H1 (cell line): ENCODE measurements around the gene KCNRG. TPM values are rescaled to one million over a fixed set of nuclear protein-coding genes. Genes with fewer than 3 reads are reported as not detected.

Source experiments
- CTCF ChIA-PET: fragments of 300-600 bp; sonication (Branson Sonifier 250); formaldehyde crosslinking; loops from one replicate; lab custom pipeline; 2021; ENCODE audit not compliant: partially characterized antibody; lab: Charles Lee
- POLR2A ChIA-PET: fragments of 300-600 bp; sonication (Branson Sonifier 250); formaldehyde crosslinking; loops from one replicate; lab custom pipeline; 2021; ENCODE audit warnings: inconsistent platforms; ENCODE audit not compliant: partially characterized antibody; lab: Charles Lee
- DNase-seq, 2 experiments: peaks; one replicate each; pipeline versions ENCODE4 v3.0.0 to v3.0.0-alpha.2; 2010 to 2022; ENCODE audit warnings: low spot score in 2 of 2, low read depth in 1 of 2, mixed read lengths in 1 of 2
- FAIRE-seq: peaks from 2 replicates; lab custom pipeline; 2011; peaks lifted over from hg19 to GRCh38; lab: Jason Lieb, UNC
- H2AFZ ChIP-seq: 2 replicates; pipeline ENCODE4 v1.8.1; 2012; ENCODE audit warnings: low read length, inconsistent platforms
- H2AK5ac ChIP-seq: 2 replicates; pipeline ENCODE4 v1.6.1; 2013; ENCODE audit warnings: low read depth, low read length
- H2BK120ac ChIP-seq: replicated peaks from 2 replicates; pipeline ENCODE3; 2013; ENCODE audit warnings: low read depth, low read length, inconsistent platforms
- H2BK12ac ChIP-seq: 2 replicates; pipeline ENCODE4 v1.6.1; 2013; ENCODE audit warnings: low read depth, low read length
- H2BK15ac ChIP-seq: 2 replicates; pipeline ENCODE4 v1.6.1; 2013; ENCODE audit warnings: low read length
- H2BK20ac ChIP-seq: 2 replicates; pipeline ENCODE4 v1.6.1; 2013; ENCODE audit warnings: low read length
- H2BK5ac ChIP-seq: 2 replicates; pipeline ENCODE4 v1.6.1; 2013; ENCODE audit warnings: low read depth, low read length
- H3K14ac ChIP-seq: 2 replicates; pipeline ENCODE4 v1.6.1; 2013; ENCODE audit warnings: inconsistent platforms; ENCODE audit not compliant: insufficient read length
- H3K18ac ChIP-seq: 2 replicates; pipeline ENCODE4 v1.6.1; 2013; ENCODE audit warnings: low read length; ENCODE audit errors: extremely low read depth
- H3K23ac ChIP-seq: 2 replicates; pipeline ENCODE4 v1.6.1; 2013; ENCODE audit warnings: inconsistent platforms; ENCODE audit not compliant: insufficient read length
- H3K23me2 ChIP-seq: 2 replicates; pipeline ENCODE4 v1.6.1; 2013; ENCODE audit warnings: low read depth, low read length
- H3K27ac ChIP-seq: 2 replicates; pipeline ENCODE4 v1.6.1; 2011; ENCODE audit warnings: low read depth, low read length, inconsistent platforms
- H3K27me3 ChIP-seq, 4 experiments: replicated peaks in 1 of 4; 1 replicate in 1 of 4; 2 replicates in 3 of 4; pipeline versions ENCODE4 v1.6.1 to v1.8.1; 2011 to 2013; ENCODE audit warnings: low read length in 3 of 4, mild to moderate bottlenecking in 3 of 4, inconsistent platforms in 2 of 4, mixed read lengths in 2 of 4, moderate library complexity in 1 of 4; ENCODE audit not compliant: control insufficient read depth in 3 of 4, insufficient read depth in 3 of 4; ENCODE audit errors: extremely low read depth in 1 of 4
- H3K36me3 ChIP-seq, 4 experiments: 2 replicates each; pipeline versions ENCODE4 v1.6.1 to v1.8.1; 2011 to 2013; ENCODE audit warnings: mild to moderate bottlenecking in 4 of 4, low read length in 3 of 4, moderate library complexity in 2 of 4, control low read depth in 1 of 4, inconsistent platforms in 1 of 4; ENCODE audit not compliant: insufficient read depth in 4 of 4, control insufficient read depth in 2 of 4
- H3K4ac ChIP-seq: replicated peaks from 2 replicates; pipeline ENCODE3; 2013; ENCODE audit warnings: low read length, low read depth, mixed read lengths, inconsistent platforms; ENCODE audit not compliant: insufficient read length
- H3K4me1 ChIP-seq, 4 experiments: replicated peaks in 1 of 4; 1 replicate in 1 of 4; 2 replicates in 3 of 4; pipeline versions ENCODE4 v1.6.1 to v1.8.1; 2011 to 2013; ENCODE audit warnings: low read length in 3 of 4, inconsistent platforms in 2 of 4, mixed read lengths in 1 of 4; ENCODE audit not compliant: insufficient read depth in 4 of 4, control insufficient read depth in 3 of 4
- H3K4me2 ChIP-seq, 2 experiments: 2 replicates each; pipeline versions ENCODE4 v1.6.1 to v1.8.1; 2011 to 2013; ENCODE audit warnings: low read depth in 2 of 2, low read length in 2 of 2, control low read depth in 1 of 2, inconsistent platforms in 1 of 2, mild to moderate bottlenecking in 1 of 2; ENCODE audit not compliant: insufficient read depth in 1 of 2
- H3K4me3 ChIP-seq, 4 experiments: fragments of 200-600, 300-600 bp in 1 of 4; sonication (generic), shearing (Covaris generic), sonication (Bioruptor Twin) in 1 of 4; 2 replicates each; pipeline versions ENCODE4 v1.5.1 to v1.8.1; 2011 to 2016; ENCODE audit warnings: low read length in 4 of 4, low read depth in 3 of 4, control low read depth in 2 of 4, inconsistent platforms in 2 of 4, mild to moderate bottlenecking in 2 of 4, mixed read lengths in 1 of 4, moderate library complexity in 1 of 4; ENCODE audit not compliant: insufficient read depth in 2 of 4; ENCODE audit errors: extremely low read depth in 1 of 4
- H3K56ac ChIP-seq: replicated peaks from 2 replicates; pipeline ENCODE3; 2013; ENCODE audit warnings: low read depth, mild to moderate bottlenecking, mixed read lengths, low read length, inconsistent platforms; ENCODE audit not compliant: insufficient read length
- H3K79me1 ChIP-seq: 2 replicates; pipeline ENCODE4 v1.6.1; 2013; ENCODE audit warnings: low read depth, low read length, control low read depth
- H3K79me2 ChIP-seq, 2 experiments: 2 replicates each; pipeline versions ENCODE4 v1.6.1 to v1.8.1; 2012 to 2013; ENCODE audit warnings: low read length in 2 of 2, mild to moderate bottlenecking in 2 of 2, inconsistent platforms in 1 of 2; ENCODE audit not compliant: insufficient read depth in 2 of 2, control insufficient read depth in 1 of 2
- H3K9ac ChIP-seq, 4 experiments: replicated peaks in 1 of 4; 1 replicate in 1 of 4; 2 replicates in 3 of 4; pipeline versions ENCODE4 v1.6.1 to v1.8.1; 2011 to 2013; ENCODE audit warnings: low read depth in 3 of 4, low read length in 3 of 4, control low read depth in 2 of 4, mild to moderate bottlenecking in 2 of 4, moderate library complexity in 2 of 4, inconsistent platforms in 1 of 4; ENCODE audit errors: extremely low read depth in 1 of 4
- H3K9me3 ChIP-seq, 2 experiments: 2 replicates each; pipeline versions ENCODE4 v1.6.1 to v1.8.1; 2012 to 2013; ENCODE audit warnings: mild to moderate bottlenecking in 2 of 2, moderate library complexity in 2 of 2, control low read depth in 1 of 2, inconsistent platforms in 1 of 2, low read depth in 1 of 2, low read length in 1 of 2, mixed read lengths in 1 of 2; ENCODE audit not compliant: insufficient read depth in 2 of 2
- H4K20me1 ChIP-seq, 2 experiments: replicated peaks in 1 of 2; 2 replicates each; pipeline versions ENCODE3 to v1.8.1; 2011 to 2013; ENCODE audit warnings: inconsistent platforms in 2 of 2, low read length in 2 of 2, mild to moderate bottlenecking in 1 of 2; ENCODE audit not compliant: insufficient read depth in 2 of 2, control insufficient read depth in 1 of 2
- H4K5ac ChIP-seq: 2 replicates; pipeline ENCODE4 v1.6.1; 2013; ENCODE audit warnings: low read length, low read depth, mixed read lengths, inconsistent platforms; ENCODE audit not compliant: insufficient read length
- H4K8ac ChIP-seq: 2 replicates; pipeline ENCODE4 v1.8.0; 2013; ENCODE audit warnings: mild to moderate bottlenecking, moderate library complexity, low read length, inconsistent platforms; ENCODE audit not compliant: insufficient read depth; ENCODE audit errors: extremely low read depth
- H4K91ac ChIP-seq: replicated peaks from 2 replicates; pipeline ENCODE3; 2013; ENCODE audit warnings: low read length, mixed read lengths, inconsistent platforms; ENCODE audit not compliant: insufficient read length
- CBX5 ChIP-seq: fragments of 300-800, 300-1000 bp; sonication (generic); IDR thresholded peaks from 2 replicates; pipeline ENCODE4 v1.7.1; 2016; ENCODE audit warnings: antibody characterized with exemption, low read length, low read depth
- CBX8 ChIP-seq: fragments of 300-800, 300-1000 bp; sonication (generic); IDR thresholded peaks from 2 replicates; pipeline ENCODE4 v1.7.1; 2016; ENCODE audit warnings: low read depth, low read length, borderline replicate concordance
- GTF2F1 ChIP-seq: IDR thresholded peaks from 2 replicates; pipeline ENCODE4 v1.6.1; 2012; ENCODE audit warnings: low read depth, low read length, improper control_type of control experiment, borderline replicate concordance
- HDAC2 ChIP-seq, 2 experiments: fragments of 300-600 bp in 1 of 2; sonication (generic) in 1 of 2; IDR thresholded peaks; 2 replicates each; pipeline ENCODE4 v1.6.1; 2011 to 2012; ENCODE audit warnings: low read depth in 2 of 2, low read length in 2 of 2, mild to moderate bottlenecking in 2 of 2, moderate library complexity in 2 of 2, borderline replicate concordance in 1 of 2, inconsistent platforms in 1 of 2
- KDM1A ChIP-seq: fragments of 200-600, 300-600 bp; sonication (generic); IDR thresholded peaks from 2 replicates; pipeline ENCODE4 v1.7.1; 2016; ENCODE audit warnings: mild to moderate bottlenecking, low read length, borderline replicate concordance
- NANOG ChIP-seq: IDR thresholded peaks from 2 replicates; pipeline ENCODE4 v1.6.1; 2011; ENCODE audit warnings: low read length, low read depth, mild to moderate bottlenecking, inconsistent platforms; ENCODE audit not compliant: insufficient read depth, poor library complexity, severe bottlenecking
- RAD21 ChIP-seq, 2 experiments: IDR thresholded peaks in 1 of 2; conservative IDR thresholded peaks in 1 of 2; 2 replicates each; pipeline ENCODE4 v1.6.1; 2011; ENCODE audit warnings: low read depth in 2 of 2, low read length in 2 of 2, improper control_type of control experiment in 1 of 2, inconsistent platforms in 1 of 2, mild to moderate bottlenecking in 1 of 2, moderate library complexity in 1 of 2
- SIN3A ChIP-seq, 2 experiments: IDR thresholded peaks in 1 of 2; conservative IDR thresholded peaks in 1 of 2; 2 replicates each; pipeline ENCODE4 v1.6.1; 2011 to 2012; ENCODE audit warnings: low read length in 2 of 2, improper control_type of control experiment in 1 of 2, low read depth in 1 of 2, mild to moderate bottlenecking in 1 of 2
- SIX5 ChIP-seq: IDR thresholded peaks from 2 replicates; pipeline ENCODE4 v1.6.1; 2011; ENCODE audit warnings: mild to moderate bottlenecking, low read depth, low read length
- SP1 ChIP-seq: IDR thresholded peaks from 2 replicates; pipeline ENCODE4 v1.6.1; 2011; ENCODE audit warnings: low read depth, low read length
- ZNF274 ChIP-seq: IDR thresholded peaks from 2 replicates; pipeline ENCODE4 v1.7.0; 2012; ENCODE audit warnings: low read length, borderline replicate concordance; ENCODE audit errors: extremely low read depth
- WGBS, 2 experiments: shearing (Covaris generic) in 1 of 2; methylation state at CpG; one replicate each; pipeline versions ENCODE4 v1.1.6 to v1.1.7; 2013 to 2015; ENCODE audit warnings: low lambda C conversion rate in 2 of 2, mixed read lengths in 2 of 2, inconsistent platforms in 1 of 2, low coverage in 1 of 2, missing lambda C conversion rate in 1 of 2; ENCODE audit not compliant: insufficient replicate concordance in 2 of 2, insufficient coverage in 1 of 2, insufficient read length in 1 of 2; ENCODE audit errors: extremely low coverage in 1 of 2, missing lambda C conversion rate in 1 of 2; 5-methylcytosine and 5-hydroxymethylcytosine counted together
- polyA plus RNA-seq, 7 experiments: library from polyadenylated mRNA; depleted of rRNA in 3 of 7; stranded (reverse) in 5 of 7; unstranded in 2 of 7; fragments of >200 nt in 5 of 7; fragments of 200-250 nt in 2 of 7; gene quantifications; 1 replicate in 5 of 7; 2 replicates in 1 of 7; 4 replicates in 1 of 7; pipeline versions ENCODE4 v1.2.1 to v1.2.3, GENCODE V29; 2011 to 2013; ENCODE audit warnings: missing spikeins in 2 of 7, mixed read lengths in 2 of 7
- total RNA-seq: library from RNA; stranded (reverse); fragmentation: NEBNext Ultra II Directional; extraction: Animal tissue kit (Norgen Biotek cat#: 25700); gene quantifications from 2 replicates; pipeline ENCODE4 v1.2.1, GENCODE V29; 2021

KCNRG gene
- total and polyA plus RNA-seq, 2 of the 8 experiments (the other 6 are each of a cell fraction or from before 2014, with no cell fraction given): 0.65 to 1.2 TPM

- Histone ChIP-seq H3K23me2 (no peaks in the 10 kb centered on the region), H3K79me1 (peaks cover 2% of the 10 kb centered on the region; the same call in 1 of the 2 replicates), H2AK5ac (no peak overlapping the region), H3K27ac (no peak overlapping the region), H4K8ac (no peak overlapping the region), H3K4me2 (no peak overlapping the region), H2BK15ac (no peak overlapping the region), H4K91ac (no peak overlapping the region), H4K5ac (no peak overlapping the region), H3K4ac (no peak overlapping the region), H2BK20ac (no peak overlapping the region), H2AFZ (no peak overlapping the region), H3K79me2 (peaks cover 0 to 38% of the 10 kb centered on the region in 2 experiments; a peak in 2 of 4 replicates), H3K9me3 (no peaks in the 10 kb centered on the region), H3K4me1 (peaks cover 0 to 9% (median 6%) of the 10 kb centered on the region in 4 experiments; a peak in 5 of 7 replicates), H3K27me3 (no peaks in the 10 kb centered on the region), H2BK5ac (no peak overlapping the region), H3K56ac (no peak overlapping the region), H3K23ac (no peak overlapping the region), H3K14ac (no peak overlapping the region), H3K4me3 (no peak overlapping the region), H2BK12ac (no peak overlapping the region), H3K9ac (no peak overlapping the region), H3K18ac (no peak overlapping the region), H3K36me3 (peaks cover 0 to 36% (median 14%) of the 10 kb centered on the region in 4 experiments; a peak in 6 of 8 replicates), H4K20me1 (peaks cover 3 to 10% of the 10 kb centered on the region in 2 experiments), H2BK120ac (no peak overlapping the region)
- CTCF ChIA-PET: no interaction called here
- POLR2A ChIA-PET: interaction anchor here (0.7 to 4.3 kb wide), 3 partner anchors 9 to 15 kb away, joined by 3 to 27 read pairs (median 6); partner anchors contain the start of gene TRIM13
- WGBS, 2 experiments: 89% methylated on average over 6 of the region's 6 CpGs; no CpG with 5 or more reads in 1 of the 2 experiments
- no peak for FAIRE-seq
- no peak for DNase-seq
- TF ChIP-seq SIX5 (no peak), CBX5 (no peak), GTF2F1 (no peak), HDAC2 (IDR thresholded peaks at IDR 0.05; ENCODE audit: borderline replicate concordance in 1 of 2, low read depth in 2 of 2, low read length in 2 of 2) (no peak), SP1 (no peak), SIN3A (conservative IDR thresholded peaks at IDR 0.05 in 1 of 2, IDR thresholded peaks at IDR 0.05 in 1 of 2; ENCODE audit: low read depth in 1 of 2, low read length in 2 of 2) (no peak), CBX8 (no peak), NANOG (no peak), RAD21 (IDR thresholded peaks at IDR 0.05 in 1 of 2, conservative IDR thresholded peaks at IDR 0.05 in 1 of 2; ENCODE audit: low read depth in 2 of 2, low read length in 2 of 2) (no peak), ZNF274 (no peak), KDM1A (no peak)
Measured at GRCh38 chr13:50012396-50013169, 2.7 kb upstream of the KCNRG start.
